ENCODE results near the gene SLC10A4. TPM values are rescaled to one million over a fixed set of nuclear protein-coding genes. Genes with fewer than 3 reads are reported as not detected.

Gene SLC10A4
- total RNA-seq, 2 experiments from 2014 or later = not detected

DNA sequence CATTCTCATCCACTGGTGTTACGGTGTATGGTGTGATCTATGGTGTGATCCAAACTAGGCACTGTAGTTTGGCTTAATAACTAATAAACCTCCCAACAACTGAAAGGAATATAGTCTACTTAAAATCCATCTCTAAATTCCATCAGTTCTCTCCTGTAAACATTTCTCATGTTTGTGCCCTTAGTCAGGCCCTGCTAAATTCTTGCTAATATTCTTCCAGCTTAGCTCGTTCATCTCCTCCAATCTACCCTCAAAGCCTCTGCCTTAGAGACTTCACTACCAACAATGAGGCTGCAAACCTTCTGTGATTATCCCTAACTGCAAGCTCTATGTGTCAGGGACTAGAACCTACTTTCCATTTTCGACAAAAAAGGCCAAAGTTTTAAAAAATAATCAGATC is 35.0 kb downstream of the SLC10A4 start:
- intact Hi-C loops (cut with DNase I, micrococcal nuclease) = loop anchor here in 1 of 2 experiments (10.0 kb wide), 1 partner anchor 423 kb away; no protein-coding TSS in a partner anchor
- ChIA-PET CTCF (no interaction called here), POLR2A (no interaction called here)
- H3K9me3 Mint-ChIP-seq = no peaks in the 10 kb centered on the region
- H3K27me3 ChIP-seq (ENCODE audit: control insufficient read depth in 1 of 2, insufficient read depth in 2 of 2, low read length in 2 of 2) = no peaks in the 10 kb centered on the region
- no peaks in the 10 kb centered on the region for H3K27me3 Mint-ChIP-seq
- peaks cover 80% of the 10 kb centered on the region for H3K36me3 ChIP-seq (ENCODE audit: insufficient read depth, low read length)
- no peak overlapping the region for H3K4me3 ChIP-seq (ENCODE audit: low read length)
- ATAC-seq (ENCODE audit: poor library complexity) = no peak
- H3K27ac Mint-ChIP-seq = no peak overlapping the region
- TF ChIP-seq, protein P1, sequence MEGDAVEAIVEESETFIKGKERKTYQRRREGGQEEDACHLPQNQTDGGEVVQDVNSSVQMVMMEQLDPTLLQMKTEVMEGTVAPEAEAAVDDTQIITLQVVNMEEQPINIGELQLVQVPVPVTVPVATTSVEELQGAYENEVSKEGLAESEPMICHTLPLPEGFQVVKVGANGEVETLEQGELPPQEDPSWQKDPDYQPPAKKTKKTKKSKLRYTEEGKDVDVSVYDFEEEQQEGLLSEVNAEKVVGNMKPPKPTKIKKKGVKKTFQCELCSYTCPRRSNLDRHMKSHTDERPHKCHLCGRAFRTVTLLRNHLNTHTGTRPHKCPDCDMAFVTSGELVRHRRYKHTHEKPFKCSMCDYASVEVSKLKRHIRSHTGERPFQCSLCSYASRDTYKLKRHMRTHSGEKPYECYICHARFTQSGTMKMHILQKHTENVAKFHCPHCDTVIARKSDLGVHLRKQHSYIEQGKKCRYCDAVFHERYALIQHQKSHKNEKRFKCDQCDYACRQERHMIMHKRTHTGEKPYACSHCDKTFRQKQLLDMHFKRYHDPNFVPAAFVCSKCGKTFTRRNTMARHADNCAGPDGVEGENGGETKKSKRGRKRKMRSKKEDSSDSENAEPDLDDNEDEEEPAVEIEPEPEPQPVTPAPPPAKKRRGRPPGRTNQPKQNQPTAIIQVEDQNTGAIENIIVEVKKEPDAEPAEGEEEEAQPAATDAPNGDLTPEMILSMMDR (IDR thresholded peaks at IDR 0.05) = no peak
- no peaks in the 10 kb centered on the region for H3K4me1 ChIP-seq (ENCODE audit: insufficient read depth, low read length)
- H3K27ac ChIP-seq (ENCODE audit: low read depth in 1 of 2, low read length in 2 of 2) = no peak overlapping the region
- DNase-seq = no peak
- no peaks in the 10 kb centered on the region for H3K9me3 ChIP-seq (ENCODE audit: control insufficient read depth in 1 of 2, insufficient read depth in 1 of 2, low read length in 2 of 2)
- peaks cover 94% of the 10 kb centered on the region for H3K36me3 Mint-ChIP-seq (ENCODE audit: low read depth)
- no peak overlapping the region for H3K4me3 Mint-ChIP-seq
- H3K4me1 Mint-ChIP-seq (ENCODE audit: low read depth) = no peaks in the 10 kb centered on the region

- Mint-ChIP-seq H3K36me3 (ENCODE audit: low read depth) (peaks cover 96% of the 10 kb centered on the region), H3K27ac (no peak overlapping the region), H3K9me3 (no peaks in the 10 kb centered on the region), H3K4me3 (no peak overlapping the region), H3K27me3 (no peaks in the 10 kb centered on the region), H3K4me1 (ENCODE audit: low read depth) (no peaks in the 10 kb centered on the region)
- no peaks in the 10 kb centered on the region for H3K9me3 ChIP-seq (ENCODE audit: control insufficient read depth in 1 of 2, insufficient read depth in 1 of 2, low read length in 2 of 2)
- no peaks in the 10 kb centered on the region for H3K4me1 ChIP-seq (ENCODE audit: insufficient read depth, low read length)
- ChIA-PET CTCF (interaction anchor here (1.0 to 2.3 kb wide), 2 partner anchors 14 to 20 kb away, joined by 4 to 6 read pairs; no protein-coding TSS in a partner anchor), POLR2A (no interaction called here)
- H3K4me3 ChIP-seq (ENCODE audit: low read length) = no peak overlapping the region
- DNase-seq (no peak), ATAC-seq (ENCODE audit: poor library complexity) (no peak)
- TF ChIP-seq, protein P1 (IDR thresholded peaks at IDR 0.05) = no peak
- intact Hi-C loops (cut with DNase I, micrococcal nuclease) = no loop called here
- H3K27me3 ChIP-seq (ENCODE audit: control insufficient read depth in 1 of 2, insufficient read depth in 2 of 2, low read length in 2 of 2) = no peaks in the 10 kb centered on the region
- H3K27ac ChIP-seq (ENCODE audit: low read depth in 1 of 2, low read length in 2 of 2) = no peak overlapping the region
- peaks cover 85% of the 10 kb centered on the region for H3K36me3 ChIP-seq (ENCODE audit: insufficient read depth, low read length)
Measured at GRCh38 chr4:48526406-48526805, 43.3 kb downstream of the SLC10A4 start.

- no peaks in the 10 kb centered on the region for H3K9me3 ChIP-seq (ENCODE audit: control insufficient read depth in 1 of 2, insufficient read depth in 1 of 2, low read length in 2 of 2)
- Mint-ChIP-seq H3K27me3 (no peaks in the 10 kb centered on the region), H3K27ac (no peak overlapping the region), H3K36me3 (ENCODE audit: low read depth) (peaks cover 84% of the 10 kb centered on the region), H3K4me3 (no peak overlapping the region), H3K4me1 (ENCODE audit: low read depth) (no peaks in the 10 kb centered on the region), H3K9me3 (no peaks in the 10 kb centered on the region)
- H3K36me3 ChIP-seq (ENCODE audit: insufficient read depth, low read length) = peaks cover 75% of the 10 kb centered on the region
- ChIA-PET CTCF (no interaction called here), POLR2A (interaction anchor here (0.5 to 0.7 kb wide), 3 partner anchors 200 to 435 kb away, joined by 3 to 5 read pairs (median 4); no protein-coding TSS in a partner anchor)
- no peaks in the 10 kb centered on the region for H3K27me3 ChIP-seq (ENCODE audit: control insufficient read depth in 1 of 2, insufficient read depth in 2 of 2, low read length in 2 of 2)
- intact Hi-C loops (cut with DNase I, micrococcal nuclease) = no loop called here
- no peak overlapping the region for H3K4me3 ChIP-seq (ENCODE audit: low read length)
- no peak for DNase-seq
- TF ChIP-seq, protein P1 (IDR thresholded peaks at IDR 0.05) = no peak
- H3K27ac ChIP-seq (ENCODE audit: low read depth in 1 of 2, low read length in 2 of 2) = no peak overlapping the region
- ATAC-seq (ENCODE audit: poor library complexity) = no peak
- no peaks in the 10 kb centered on the region for H3K4me1 ChIP-seq (ENCODE audit: insufficient read depth, low read length)
Measured at GRCh38 chr4:48538358-48538757, 55.2 kb downstream of the SLC10A4 start.

Other genes starting within 250 kb of the SLC10A4 start
- 1 to 10 TPM; 2.8 TPM for gene TEC, start 213.5 kb upstream of the SLC10A4 start, total RNA-seq
- 10 to 100 TPM; 46.3 to 47.0 TPM for gene SLAIN2, start 141.8 kb upstream of the SLC10A4 start, total RNA-seq
- not detected for gene ZAR1, start 6.9 kb downstream of the SLC10A4 start, total RNA-seq